ENCODE measurements around the gene HES7.

Gene HES7

DNA sequence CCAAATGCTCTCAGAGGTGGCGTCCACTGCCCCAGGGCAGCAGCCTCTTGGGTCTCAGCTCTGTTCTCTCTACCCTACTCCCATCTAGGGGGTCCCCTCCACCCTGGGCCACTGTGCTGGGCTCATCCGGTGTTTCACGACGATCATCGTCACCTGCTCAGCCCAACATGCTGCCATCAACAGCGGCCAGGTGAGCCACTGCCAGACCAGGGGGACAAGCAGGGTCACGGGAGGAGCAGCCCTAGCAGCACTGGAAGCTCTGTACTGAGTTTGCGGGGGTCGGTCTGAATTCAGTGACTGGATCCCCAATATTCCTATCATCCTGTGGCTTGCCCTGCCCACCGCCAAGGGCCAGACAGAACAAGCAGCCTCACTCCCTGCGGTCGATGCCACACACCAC lies 52.4 kb downstream of the HES7 start:
- no peak for DNase-seq
